GM18519 (cell line): ENCODE results near the gene APBB2.

Source experiments
- ATAC-seq: cut with Tn5 transposase; IDR thresholded peaks from one replicate; pipeline ENCODE4 v1.9.1; 2021; ENCODE audit warnings: mild to moderate bottlenecking, moderate library complexity; ENCODE audit not compliant: unreplicated experiment, low FRiP score

APBB2 gene

GRCh38 chr4:41216294-41217019 lies 2.1 kb upstream of the APBB2 start:
- no peak for ATAC-seq

DNA sequence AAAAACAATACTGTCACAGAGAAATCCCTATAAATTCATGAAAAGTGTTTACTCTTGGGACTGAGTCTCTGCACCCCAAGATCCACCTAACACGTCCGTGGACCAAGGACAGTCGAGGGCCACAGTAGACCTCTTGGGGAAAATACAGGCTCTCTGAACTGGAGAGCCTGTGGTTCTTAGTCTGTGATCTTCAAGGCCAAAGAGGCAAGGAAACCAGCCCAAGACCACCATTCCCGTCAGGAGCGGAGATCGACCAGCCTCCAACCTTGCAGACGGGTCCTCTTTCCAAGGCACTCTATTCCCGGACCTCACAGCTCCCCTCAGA lies 1.6 kb upstream of the APBB2 start:
- no peak for ATAC-seq

GRCh38 chr4:41215155-41215554 lies 813 bp upstream of the APBB2 start:
- no peak for ATAC-seq

DNA sequence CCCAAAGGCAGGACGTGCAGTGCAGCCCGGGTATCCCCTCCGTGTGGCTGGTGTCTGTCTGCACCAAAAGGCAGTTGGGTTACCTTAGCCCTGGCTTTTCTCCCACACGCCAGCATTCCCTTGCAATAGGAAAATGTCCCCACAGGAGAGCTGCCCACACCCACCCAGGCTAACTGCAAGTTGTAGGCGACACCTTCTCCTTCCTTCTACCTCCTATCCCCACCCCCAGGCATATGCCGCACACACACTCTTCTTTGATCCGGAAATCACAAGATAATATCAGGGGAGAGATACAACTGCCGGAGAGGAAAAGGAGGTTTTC lies 444 bp upstream of the APBB2 start:
- ATAC-seq: no peak

- ATAC-seq: no peak
These were observed 662 bp downstream of the APBB2 start for GRCh38 chr4:41213625-41214135.

DNA sequence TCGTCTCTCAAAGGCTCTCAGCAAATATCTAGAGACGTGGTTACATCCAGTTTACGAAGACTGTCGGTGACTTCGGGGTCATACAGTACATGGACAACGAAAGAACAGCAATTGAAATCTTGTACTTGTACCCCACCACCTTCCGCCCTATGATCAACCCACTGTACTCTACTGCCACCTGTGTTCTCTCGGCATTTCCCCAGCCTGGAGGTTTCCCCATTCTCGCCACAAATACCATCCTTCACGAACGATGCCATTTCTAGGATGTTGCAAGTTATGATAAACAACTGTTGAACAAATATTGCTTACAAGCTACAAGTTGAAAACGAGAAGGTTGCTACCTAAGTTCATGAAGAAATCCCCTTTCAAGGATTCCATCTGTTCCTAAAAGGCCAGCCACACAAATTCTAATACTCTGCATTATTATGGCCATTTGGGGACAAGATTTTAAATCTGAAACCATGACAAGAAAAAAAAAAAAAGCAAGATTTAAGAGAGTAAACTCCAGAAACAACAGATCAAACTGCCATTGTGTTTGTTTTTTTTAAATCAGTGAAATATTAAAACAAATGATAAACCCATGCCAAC lies 1.6 kb downstream of the APBB2 start:
- no peak for ATAC-seq

GRCh38 chr4:41211951-41212615 lies 2.3 kb downstream of the APBB2 start:
- no peak for ATAC-seq

DNA sequence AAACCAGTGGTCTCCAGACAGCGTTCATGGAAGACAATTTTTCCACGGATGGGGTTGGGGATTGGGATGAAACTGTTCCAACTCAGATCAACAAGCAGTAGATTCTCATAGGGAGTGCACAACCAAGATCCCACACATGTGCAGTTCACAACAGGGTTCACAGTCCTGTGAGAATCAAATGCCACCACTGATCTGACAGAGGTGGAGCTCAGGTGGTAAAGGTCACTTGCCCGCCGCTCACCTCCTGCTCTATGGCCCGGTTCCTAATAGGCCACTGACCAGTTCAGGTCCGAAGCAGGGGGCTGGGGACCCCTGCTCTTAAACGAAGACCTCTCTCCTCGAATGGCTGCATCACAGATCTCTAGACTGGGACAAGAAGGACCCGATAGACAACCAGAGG lies 4.4 kb downstream of the APBB2 start:
- ATAC-seq: no peak

DNA sequence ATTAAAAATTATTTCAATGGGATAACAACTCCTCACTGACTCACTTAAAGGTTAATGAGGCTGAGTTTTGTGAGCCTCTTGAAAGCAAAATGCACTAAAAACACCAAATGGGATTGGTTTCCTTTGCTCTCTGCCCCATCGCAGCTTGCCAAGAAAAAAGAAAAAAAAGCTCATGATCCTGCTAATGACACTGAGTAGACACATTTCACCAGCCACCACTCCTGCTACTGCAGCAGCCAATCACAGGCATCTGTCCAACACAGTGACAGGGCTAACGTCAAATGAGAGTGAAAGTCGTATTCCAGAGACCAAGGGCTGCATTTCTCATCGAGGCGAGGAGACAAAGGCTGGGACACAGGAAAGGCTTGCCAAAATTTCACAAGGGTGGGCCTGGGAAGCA lies 5.2 kb downstream of the APBB2 start:
- no peak for ATAC-seq

DNA sequence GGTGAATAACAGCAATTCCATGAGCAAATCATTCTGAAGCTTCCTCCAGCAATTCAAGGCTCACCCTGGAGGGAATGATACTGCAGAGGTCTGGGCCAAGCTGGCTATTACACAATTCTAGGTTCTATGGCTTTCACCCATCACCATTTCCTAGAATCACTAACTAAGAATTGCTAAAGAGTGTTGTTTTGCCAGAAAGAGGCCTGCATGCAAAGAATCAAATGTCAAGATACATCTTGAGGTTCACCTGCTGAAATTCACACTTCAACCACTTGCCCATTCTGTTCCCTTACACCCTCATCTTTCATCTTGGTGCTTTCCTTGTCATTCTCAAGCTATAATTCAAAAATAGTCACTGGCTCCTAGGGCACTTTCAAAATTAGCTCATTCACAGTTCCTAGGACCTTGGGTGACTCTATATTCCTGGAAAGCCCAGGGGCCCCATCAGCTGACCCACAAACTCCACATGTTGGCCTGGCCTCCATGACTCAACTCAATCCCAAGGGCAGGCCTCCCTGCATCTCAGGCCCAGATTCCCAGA lies 7.0 kb downstream of the APBB2 start:
- ATAC-seq: no peak

GRCh38 chr4:41205854-41206460 lies 8.4 kb downstream of the APBB2 start:
- ATAC-seq: no peak

- ATAC-seq: no peak
These were observed 9.2 kb downstream of the APBB2 start for GRCh38 chr4:41205130-41205529.

DNA sequence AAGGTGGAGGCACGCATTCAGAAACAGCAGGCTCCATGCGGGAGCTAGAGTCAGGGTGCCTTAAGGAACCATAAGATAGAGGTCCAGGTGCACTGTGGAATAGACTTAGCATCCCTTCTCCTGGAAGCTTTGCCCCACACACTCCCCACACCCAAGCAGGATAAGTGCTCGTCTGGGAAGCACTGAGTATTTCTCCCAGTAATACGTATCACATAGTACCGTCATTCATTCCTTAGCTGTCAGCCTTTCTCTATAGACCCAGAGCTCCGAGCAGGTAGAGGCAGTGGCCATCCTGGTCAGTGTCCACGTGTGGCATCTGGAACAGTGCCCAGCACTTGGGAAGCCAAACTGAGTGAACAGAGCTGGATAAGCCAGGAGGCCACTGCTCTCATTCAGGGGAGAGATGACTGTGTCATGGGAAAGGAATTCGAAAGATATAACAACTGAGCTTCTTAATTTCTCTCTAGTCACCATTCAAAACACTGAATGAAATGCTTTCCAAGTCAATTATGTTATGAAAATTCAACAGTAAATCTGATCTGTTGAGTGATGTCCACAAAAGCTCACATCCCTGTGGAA lies 9.9 kb downstream of the APBB2 start:
- no peak for ATAC-seq

DNA sequence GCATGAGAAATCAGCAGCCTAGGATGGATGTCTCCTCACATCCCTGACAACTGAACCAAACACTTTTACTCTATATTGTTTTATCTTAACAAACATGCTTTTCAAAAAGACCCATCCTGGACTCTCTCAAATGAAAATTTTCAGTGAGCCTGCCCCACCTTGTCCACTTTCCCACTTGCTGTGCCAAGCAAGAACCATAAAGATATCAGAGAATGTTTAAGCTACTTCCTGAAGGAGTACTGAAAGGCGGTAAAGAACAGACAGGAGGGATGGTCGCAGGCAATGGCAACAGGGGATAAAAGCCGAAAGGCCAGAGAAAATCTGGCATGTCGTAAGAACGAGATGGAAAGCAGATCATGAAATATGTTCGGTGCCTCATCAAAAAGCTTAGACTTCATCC lies 10.5 kb downstream of the APBB2 start:
- ATAC-seq: no peak

- no peak for ATAC-seq
These were observed 11.3 kb downstream of the APBB2 start for GRCh38 chr4:41202820-41203568.

GRCh38 chr4:41202356-41202755 lies 12.0 kb downstream of the APBB2 start:
- ATAC-seq: no peak

GRCh38 chr4:41200486-41201017 lies 13.8 kb downstream of the APBB2 start:
- no peak for ATAC-seq

DNA sequence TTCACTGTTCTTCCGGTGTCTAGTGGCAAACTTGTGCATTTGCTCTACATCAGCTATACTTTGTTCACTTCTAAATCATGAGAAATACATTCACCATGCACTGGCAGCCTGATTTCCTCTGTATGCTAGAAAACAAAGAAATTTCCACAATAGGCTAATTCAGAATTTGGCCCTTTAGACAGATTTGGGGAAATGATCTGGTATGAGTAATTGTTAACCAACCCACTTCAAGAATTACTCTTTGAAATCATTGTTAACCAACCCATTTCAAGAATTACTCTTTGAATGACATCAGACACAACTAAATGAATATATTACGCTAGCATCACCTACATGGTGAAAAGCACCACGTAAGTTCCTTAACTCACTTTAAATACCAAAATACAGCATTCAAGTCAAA lies 14.6 kb downstream of the APBB2 start:
- ATAC-seq: no peak

DNA sequence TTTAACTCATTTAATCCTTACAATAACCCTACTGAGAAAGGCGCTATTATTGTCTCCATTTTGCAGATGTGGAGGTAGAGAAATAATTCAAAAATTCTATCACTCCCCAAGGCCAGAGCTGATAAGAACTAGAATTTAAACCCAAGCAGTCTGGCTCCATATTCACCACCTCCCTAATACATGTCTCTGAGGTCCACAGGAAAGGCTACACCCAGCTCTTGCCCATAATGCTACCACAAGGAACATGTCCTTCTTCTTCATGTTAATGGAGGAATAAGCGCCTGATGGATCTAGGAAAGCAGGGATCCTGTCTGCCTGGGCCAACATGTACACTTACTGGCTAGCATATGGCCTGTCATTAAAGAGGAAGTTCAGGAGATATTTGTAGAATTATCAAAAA lies 16.3 kb downstream of the APBB2 start:
- ATAC-seq: no peak

DNA sequence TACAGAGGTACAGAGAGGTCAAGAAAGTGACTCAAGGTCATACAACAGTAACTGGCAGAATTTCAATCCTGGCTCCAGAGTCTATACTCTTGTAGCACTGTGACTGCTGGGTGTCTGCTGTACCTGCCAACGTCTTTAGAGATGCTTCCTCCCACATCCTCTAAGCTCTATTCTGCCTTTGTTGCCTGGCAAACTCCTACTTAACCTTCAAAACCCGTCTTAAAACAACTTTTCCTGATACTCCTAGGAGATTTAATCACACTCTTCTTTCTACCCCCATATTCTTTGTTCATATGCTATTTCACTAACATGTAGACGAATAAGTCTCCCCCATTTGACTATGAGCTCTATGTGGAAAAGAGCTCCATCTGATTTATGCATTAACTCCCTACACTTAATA lies 16.8 kb downstream of the APBB2 start:
- no peak for ATAC-seq
